GM19099 (cell line): Measurements from ENCODE around the gene HOMER2.

Experiments
- POLR2A ChIP-seq: IDR thresholded peaks from 3 replicates; pipeline ENCODE4 v1.6.1; 2011; ENCODE audit warnings: low read depth; ENCODE audit not compliant: insufficient read length; ENCODE audit errors: extremely low read depth

Gene HOMER2

GRCh38 chr15:82849556-82850512 is 102.7 kb downstream of the HOMER2 start:
- no peak for TF ChIP-seq POLR2A

GRCh38 chr15:82848241-82848993 is 104.1 kb downstream of the HOMER2 start:
- TF ChIP-seq POLR2A, result no peak

DNA sequence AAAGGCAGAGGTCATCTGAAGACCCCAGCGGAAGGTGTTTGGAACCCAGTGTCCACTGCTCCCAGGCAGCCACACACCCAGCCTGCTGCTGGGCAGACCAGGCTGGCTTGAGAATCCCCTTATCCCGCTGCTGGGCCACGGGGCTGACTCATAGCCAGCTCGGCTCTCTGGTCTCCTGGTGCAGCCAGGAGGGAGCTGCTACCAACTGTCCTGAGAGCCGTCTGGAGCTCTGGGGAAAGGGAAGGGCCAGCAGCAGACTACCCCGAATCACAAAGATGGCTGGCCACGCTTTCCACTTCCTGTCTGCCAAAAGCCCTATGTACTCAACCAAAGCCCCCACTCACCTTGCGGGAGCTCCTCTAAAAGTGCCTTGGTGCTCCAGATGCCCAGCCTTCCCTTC is 104.8 kb downstream of the HOMER2 start:
- no peak for TF ChIP-seq POLR2A

DNA sequence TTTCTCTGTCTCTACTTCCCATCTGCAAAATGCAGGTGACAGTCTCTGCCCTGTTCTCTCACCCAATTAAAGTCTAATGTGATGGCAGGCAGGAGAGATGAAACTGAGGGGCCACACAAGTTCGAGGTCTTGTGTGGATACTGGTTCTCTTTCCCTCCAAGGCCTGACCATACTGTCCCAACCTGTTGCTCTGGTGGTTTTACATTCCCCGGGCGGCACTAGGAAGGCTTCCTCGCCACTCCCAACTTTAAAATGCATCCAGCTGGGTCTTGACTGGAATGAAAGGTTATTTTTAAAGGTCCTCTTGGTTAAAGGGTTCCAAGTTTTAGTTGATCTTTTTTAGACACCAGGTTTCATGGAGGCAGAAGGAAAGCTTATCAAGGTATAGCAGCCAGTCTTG is 105.9 kb downstream of the HOMER2 start:
- no peak for TF ChIP-seq POLR2A

DNA sequence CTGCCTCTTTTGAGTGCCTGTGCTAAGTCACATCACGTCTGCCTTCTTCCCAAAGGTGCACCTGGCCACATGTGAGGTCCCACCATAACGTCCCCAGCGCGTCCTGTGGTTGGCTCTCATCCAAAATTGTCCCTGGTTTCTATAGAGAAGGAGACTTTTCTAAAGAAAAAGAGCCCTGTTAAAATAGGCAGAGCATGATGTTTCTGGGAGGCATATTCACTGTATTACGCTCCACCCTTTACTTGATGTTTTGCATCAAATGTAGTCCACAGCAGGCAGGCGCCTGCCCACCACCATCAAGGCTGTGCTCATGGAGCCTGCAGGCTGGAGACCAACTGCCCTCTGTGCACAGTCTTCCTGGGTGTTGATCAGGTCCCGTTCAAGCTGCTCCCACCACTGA is 106.8 kb downstream of the HOMER2 start:
- no peak for TF ChIP-seq POLR2A

DNA sequence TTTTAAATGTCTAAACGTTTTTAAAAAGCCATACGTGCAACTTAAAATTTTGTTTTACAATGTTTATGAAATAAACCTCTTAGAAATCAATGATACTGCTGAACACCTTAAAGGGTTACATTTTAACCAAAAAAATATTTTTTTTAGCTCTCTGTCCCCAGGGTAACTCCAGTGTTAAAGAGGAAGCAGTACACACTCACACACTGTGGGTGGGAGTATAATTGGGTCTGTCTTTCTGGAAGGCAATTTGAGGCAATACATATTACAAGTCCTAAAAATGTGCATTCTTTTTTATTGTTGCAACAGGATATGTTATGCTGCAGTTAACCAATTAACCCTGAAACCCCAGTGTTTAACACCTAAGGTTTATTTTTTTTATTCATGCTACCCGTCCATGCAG is 109.0 kb downstream of the HOMER2 start:
- no peak for TF ChIP-seq POLR2A

DNA sequence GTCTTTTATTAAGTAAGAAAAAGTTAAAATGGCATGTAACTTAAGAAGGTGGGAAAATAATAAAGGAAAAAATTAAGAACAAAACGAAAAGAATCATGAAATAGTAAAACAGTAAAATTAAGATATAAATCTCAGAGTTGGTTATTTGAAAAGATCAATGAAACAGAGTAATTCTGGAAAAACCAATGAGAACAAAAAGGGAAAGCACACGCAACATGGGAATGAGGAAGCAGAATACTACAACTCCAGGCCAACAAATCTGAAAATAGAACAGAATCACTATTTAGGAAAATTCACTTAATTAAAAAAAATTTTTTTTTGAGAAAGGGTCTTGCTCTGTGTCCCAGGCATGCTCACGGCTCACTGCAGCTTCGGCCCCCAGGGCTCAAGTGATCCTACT is 112.4 kb downstream of the HOMER2 start:
- TF ChIP-seq POLR2A, result no peak

DNA sequence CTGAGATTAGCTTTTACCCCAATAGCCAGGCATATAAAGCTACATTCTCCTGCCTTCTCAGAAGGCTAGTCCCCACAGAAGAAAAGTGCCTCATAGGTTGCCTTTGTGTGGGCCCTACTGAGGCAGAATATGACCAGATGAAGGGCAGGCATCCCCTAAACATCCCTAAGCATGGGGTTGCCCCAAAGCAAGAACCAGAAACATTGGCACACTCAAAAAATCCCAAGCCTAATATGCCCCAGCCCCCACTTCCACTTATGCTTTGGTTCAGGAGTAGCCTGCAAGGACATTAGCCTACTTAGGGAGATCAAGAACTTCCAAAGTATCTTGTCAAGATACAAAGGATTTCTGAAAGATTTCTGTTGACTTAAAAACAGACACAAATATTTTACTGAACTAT is 113.4 kb downstream of the HOMER2 start:
- no peak for TF ChIP-seq POLR2A

DNA sequence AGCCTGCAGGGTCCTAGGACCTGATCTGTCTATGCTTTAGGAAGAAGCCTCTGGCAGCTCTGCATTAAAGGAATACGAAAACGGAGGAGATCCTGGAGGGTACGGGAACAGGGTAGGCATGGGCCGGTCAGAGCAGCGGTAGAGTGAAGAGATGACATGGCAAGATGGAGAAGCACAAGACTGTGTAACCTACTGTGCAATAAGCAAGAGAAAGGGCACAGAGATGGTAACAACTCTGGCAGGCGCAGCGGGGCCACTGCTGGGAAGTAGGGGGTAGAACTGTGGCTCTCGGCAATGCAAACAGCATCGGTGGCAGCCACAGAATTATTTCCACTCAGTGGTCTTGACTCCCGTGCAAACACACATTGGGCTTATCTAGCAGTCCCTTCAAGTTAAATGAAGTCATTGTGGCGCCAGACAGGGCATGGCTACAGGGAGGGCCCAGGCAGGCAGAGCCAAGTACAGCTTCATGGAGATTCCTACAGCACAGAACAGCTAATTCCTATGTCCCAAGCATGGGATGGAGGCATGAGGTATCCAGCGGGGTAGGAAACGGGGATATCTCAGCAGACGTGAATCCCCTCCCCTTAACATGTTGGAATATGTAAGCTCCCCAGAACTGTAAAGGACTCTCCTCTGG is 114.3 kb downstream of the HOMER2 start:
- TF ChIP-seq POLR2A, result no peak

- no peak for TF ChIP-seq POLR2A
Observed at GRCh38 chr15:82835391-82835917, 117.1 kb downstream of the HOMER2 start.

DNA sequence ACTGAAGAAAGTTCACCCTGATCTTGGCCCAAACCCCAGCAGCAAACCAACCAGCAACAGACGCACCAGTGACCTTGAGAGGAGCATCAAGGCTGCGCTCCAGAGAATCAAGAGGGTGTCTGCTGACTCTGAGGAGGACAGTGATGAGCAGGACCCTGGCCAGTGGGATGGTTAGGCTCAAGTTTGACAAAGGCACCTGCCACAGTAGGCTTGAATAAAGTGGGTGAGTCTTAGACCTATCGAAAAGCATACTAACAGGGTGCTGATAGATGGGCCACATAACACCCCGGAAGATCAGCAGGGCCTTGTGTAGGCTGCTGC is 119.2 kb downstream of the HOMER2 start:
- no peak for TF ChIP-seq POLR2A

DNA sequence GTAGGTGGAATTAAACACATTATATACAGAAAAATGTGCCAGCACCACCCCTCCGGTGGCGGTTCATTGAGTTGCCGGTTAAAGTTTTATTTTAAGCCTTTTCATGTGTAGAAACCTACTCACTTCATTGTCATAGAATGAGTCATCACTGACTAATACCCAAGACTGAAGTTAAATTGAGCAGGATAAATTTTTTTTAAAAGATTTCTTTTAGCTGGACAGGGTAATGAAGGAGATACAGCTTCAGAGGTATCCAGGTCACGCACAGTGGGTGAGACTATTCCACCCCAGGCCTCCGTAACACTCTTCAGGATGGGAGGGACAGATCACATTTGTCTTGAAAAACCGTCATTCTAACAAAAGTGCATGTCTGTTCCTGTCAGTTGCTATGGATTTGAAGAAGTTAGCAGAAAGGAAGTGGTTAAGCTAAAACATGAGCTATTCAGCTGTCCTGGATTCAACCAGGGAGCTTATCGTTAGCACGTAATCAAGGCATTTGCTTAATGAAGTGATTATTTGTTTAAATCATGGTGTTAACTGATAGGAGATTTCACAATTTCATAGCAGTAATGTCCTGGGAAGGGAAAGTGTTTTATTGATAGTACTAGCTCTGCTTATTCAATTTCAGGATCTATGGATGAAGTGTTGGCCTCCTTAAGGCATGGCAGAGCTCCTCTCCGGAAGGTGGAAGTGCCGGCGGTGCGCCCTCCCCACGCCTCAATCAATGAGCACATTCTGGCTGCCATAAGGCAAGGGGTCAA is 119.7 kb downstream of the HOMER2 start:
- peak; percentile 18 for TF ChIP-seq POLR2A

GRCh38 chr15:82831894-82832600 is 120.5 kb downstream of the HOMER2 start:
- TF ChIP-seq POLR2A, result no peak
